Stimulated activated effector memory CD8-positive, alpha-beta T cell treated with anti-CD3 and anti-CD28 coated beads, Interleukin-12 subunit alpha, Interleukin-12 subunit beta, amount 100 ng/mL, for 72 hours (primary cell): ENCODE measurements around the gene GRIK5.
"Not testable (repeated sequence)": the region's sequence is repeated elsewhere in the genome, so short reads cannot be mapped to it uniquely, and the experiment has no call there.

Experiments used
- ATAC-seq: fragments of 150-1000 bp; cut with Tn5 transposase; 2 replicates; pipeline ENCODE4 v1.10.0; 2021
- DNase-seq, 2 donors: peaks; one replicate each; pipeline ENCODE4 v3.0.0; 2021 to 2022; ENCODE audit warnings: low spot score in 2 of 2
- H3K27ac Mint-ChIP-seq: one replicate; pipeline ENCODE4 v1.8.0; 2022; ENCODE audit warnings: mild to moderate bottlenecking, mixed read lengths
- H3K36me3 Mint-ChIP-seq: one replicate; pipeline ENCODE4 v1.8.0; 2022; ENCODE audit warnings: mild to moderate bottlenecking, mixed read lengths
- H3K4me1 Mint-ChIP-seq: one replicate; pipeline ENCODE4 v1.8.0; 2022; ENCODE audit warnings: mixed read lengths
- H3K4me3 Mint-ChIP-seq: one replicate; pipeline ENCODE4 v1.8.0; 2022; ENCODE audit warnings: mild to moderate bottlenecking, mixed read lengths
- H3K9me3 Mint-ChIP-seq: one replicate; pipeline ENCODE4 v1.8.0; 2022; ENCODE audit warnings: mixed read lengths

The GRIK5 gene

GRCh38 chr19:42052241-42052863 lies 17.7 kb downstream of the GRIK5 start:
- no peak overlapping the region for H3K4me3 Mint-ChIP-seq
- no peak for DNase-seq
- no peaks in the 10 kb centered on the region for H3K9me3 Mint-ChIP-seq

GRCh38 chr19:42051166-42052115 lies 18.6 kb downstream of the GRIK5 start:
- H3K4me3 Mint-ChIP-seq: no peak overlapping the region
- no peaks in the 10 kb centered on the region for H3K36me3 Mint-ChIP-seq
- peak; percentile 9 to 69 for DNase-seq
- no peaks in the 10 kb centered on the region for H3K9me3 Mint-ChIP-seq
- H3K4me1 Mint-ChIP-seq: peaks cover 22% of the 10 kb centered on the region
- ATAC-seq: peak; percentile 97
- peak overlapping the region; percentile 67 for H3K27ac Mint-ChIP-seq

More at GRCh38 chr19:42052241-42052863, 17.7 kb downstream of the GRIK5 start:
- no peaks in the 10 kb centered on the region for H3K36me3 Mint-ChIP-seq
- H3K4me1 Mint-ChIP-seq: peaks cover 22% of the 10 kb centered on the region
- no peak for ATAC-seq
- H3K27ac Mint-ChIP-seq: peak overlapping the region; percentile 67

- no peak overlapping the region for H3K27ac Mint-ChIP-seq
- H3K4me3 Mint-ChIP-seq: no peak overlapping the region
- ATAC-seq (no peak), DNase-seq (no peak)
- H3K4me1 Mint-ChIP-seq: peaks cover 22% of the 10 kb centered on the region
- no peaks in the 10 kb centered on the region for H3K9me3 Mint-ChIP-seq
- H3K36me3 Mint-ChIP-seq: no peaks in the 10 kb centered on the region
Observed at GRCh38 chr19:42048992-42049391, 21.0 kb downstream of the GRIK5 start.

- H3K27ac Mint-ChIP-seq: no peak overlapping the region
- no peaks in the 10 kb centered on the region for H3K36me3 Mint-ChIP-seq
- no peaks in the 10 kb centered on the region for H3K9me3 Mint-ChIP-seq
- no peak for DNase-seq
- H3K4me3 Mint-ChIP-seq: no peak overlapping the region
- H3K4me1 Mint-ChIP-seq: peaks cover 8% of the 10 kb centered on the region
- ATAC-seq: no peak
Observed at GRCh38 chr19:42045575-42045974, 24.4 kb downstream of the GRIK5 start.

- ATAC-seq (no peak), DNase-seq (no peak)
- Mint-ChIP-seq H3K36me3 (no peaks in the 10 kb centered on the region), H3K4me3 (no peak overlapping the region), H3K9me3 (no peaks in the 10 kb centered on the region), H3K4me1 (no peaks in the 10 kb centered on the region), H3K27ac (no peak overlapping the region)
Observed at GRCh38 chr19:42042455-42043170, 27.4 kb downstream of the GRIK5 start.

GRCh38 chr19:42040491-42040890 lies 29.5 kb downstream of the GRIK5 start:
- not testable (repeated sequence) for H3K9me3 Mint-ChIP-seq, H3K4me1 Mint-ChIP-seq, H3K4me3 Mint-ChIP-seq, H3K27ac Mint-ChIP-seq, DNase-seq, H3K36me3 Mint-ChIP-seq, ATAC-seq

GRCh38 chr19:42040031-42040430 lies 30.0 kb downstream of the GRIK5 start:
- H3K9me3 Mint-ChIP-seq: no peaks in the 10 kb centered on the region
- H3K27ac Mint-ChIP-seq: no peak overlapping the region
- no peak overlapping the region for H3K4me3 Mint-ChIP-seq
- H3K36me3 Mint-ChIP-seq: no peaks in the 10 kb centered on the region
- H3K4me1 Mint-ChIP-seq: peaks cover 1% of the 10 kb centered on the region
- ATAC-seq: no peak
- DNase-seq: no peak

- no peaks in the 10 kb centered on the region for H3K36me3 Mint-ChIP-seq
- no peak overlapping the region for H3K27ac Mint-ChIP-seq
- no peak for DNase-seq
- peaks cover 9% of the 10 kb centered on the region for H3K4me1 Mint-ChIP-seq
- no peak for ATAC-seq
- H3K9me3 Mint-ChIP-seq: no peaks in the 10 kb centered on the region
- no peak overlapping the region for H3K4me3 Mint-ChIP-seq
Observed at GRCh38 chr19:42038666-42039065, 31.3 kb downstream of the GRIK5 start.

- Mint-ChIP-seq H3K27ac (no peak overlapping the region), H3K36me3 (no peaks in the 10 kb centered on the region)
- ATAC-seq: no peak
Observed at GRCh38 chr19:42037649-42038048, 32.4 kb downstream of the GRIK5 start.

GRCh38 chr19:42034640-42035391 lies 35.2 kb downstream of the GRIK5 start:
- not testable (repeated sequence) for H3K36me3 Mint-ChIP-seq, H3K4me1 Mint-ChIP-seq, H3K9me3 Mint-ChIP-seq
- Mint-ChIP-seq H3K27ac (peak overlapping the region; percentile 65), H3K4me3 (peak overlapping the region; percentile 38)
- peak; percentile 57 to 77 for DNase-seq
- peak; percentile 94 for ATAC-seq

More at GRCh38 chr19:42037649-42038048, 32.4 kb downstream of the GRIK5 start:
- DNase-seq: no peak
- Mint-ChIP-seq H3K4me1 (peaks cover 9% of the 10 kb centered on the region), H3K9me3 (no peaks in the 10 kb centered on the region), H3K4me3 (no peak overlapping the region)

GRCh38 chr19:42033413-42033812 lies 36.6 kb downstream of the GRIK5 start:
- Mint-ChIP-seq H3K4me1 (peaks cover 9% of the 10 kb centered on the region), H3K36me3 (no peaks in the 10 kb centered on the region), H3K27ac (no peak overlapping the region), H3K4me3 (no peak overlapping the region), H3K9me3 (no peaks in the 10 kb centered on the region)
- DNase-seq: no peak
- ATAC-seq: no peak

- H3K36me3 Mint-ChIP-seq: no peaks in the 10 kb centered on the region
- no peak for DNase-seq
- ATAC-seq: no peak
- peaks cover 9% of the 10 kb centered on the region for H3K4me1 Mint-ChIP-seq
- no peak overlapping the region for H3K27ac Mint-ChIP-seq
- H3K9me3 Mint-ChIP-seq: no peaks in the 10 kb centered on the region
- H3K4me3 Mint-ChIP-seq: no peak overlapping the region
Observed at GRCh38 chr19:42032431-42032830, 37.6 kb downstream of the GRIK5 start.

- DNase-seq: no peak
- H3K9me3 Mint-ChIP-seq: no peaks in the 10 kb centered on the region
- ATAC-seq: no peak
- no peaks in the 10 kb centered on the region for H3K36me3 Mint-ChIP-seq
- H3K27ac Mint-ChIP-seq: no peak overlapping the region
- no peak overlapping the region for H3K4me3 Mint-ChIP-seq
- H3K4me1 Mint-ChIP-seq: peaks cover 9% of the 10 kb centered on the region
Observed at GRCh38 chr19:42030645-42031440, 39.2 kb downstream of the GRIK5 start.
